Activated CD4-positive, alpha-beta T cell treated with anti-CD3 and anti-CD28 coated beads, Interleukin-2, amount 50 U/mL, for 4 hours (primary cell): ENCODE measurements around the gene FXYD5.
A peak's percentile ranks its signal among the peaks of the same experiment; 100 is the strongest.
"Not testable (repeated sequence)": the region's sequence is repeated elsewhere in the genome, so short reads cannot be mapped to it uniquely, and the experiment has no call there.

Experiments used
- DNase-seq, 2 experiments: peaks; one replicate each; pipeline ENCODE4 v3.0.0-alpha.2; 2020

Gene FXYD5

DNA sequence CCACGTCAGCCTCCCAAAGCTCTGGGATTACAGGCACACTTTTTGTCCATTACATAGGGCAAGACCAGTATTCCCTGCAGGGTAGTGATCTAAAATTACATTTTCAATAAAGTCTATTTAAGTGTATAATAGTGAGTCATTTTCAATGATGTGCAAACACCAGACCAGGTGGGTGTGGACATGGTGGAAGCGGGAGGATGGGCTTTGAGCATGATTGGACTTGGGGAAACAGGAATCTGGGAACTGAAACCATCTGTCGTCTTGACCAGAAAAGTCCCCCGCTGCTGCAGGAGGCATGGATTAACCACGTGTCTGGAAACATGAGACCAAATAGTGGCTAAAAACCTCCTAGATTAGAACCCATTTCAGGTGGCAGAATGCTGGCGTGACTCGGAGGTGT, 34.0 kb upstream of the FXYD5 start:
- DNase-seq = no peak

DNA sequence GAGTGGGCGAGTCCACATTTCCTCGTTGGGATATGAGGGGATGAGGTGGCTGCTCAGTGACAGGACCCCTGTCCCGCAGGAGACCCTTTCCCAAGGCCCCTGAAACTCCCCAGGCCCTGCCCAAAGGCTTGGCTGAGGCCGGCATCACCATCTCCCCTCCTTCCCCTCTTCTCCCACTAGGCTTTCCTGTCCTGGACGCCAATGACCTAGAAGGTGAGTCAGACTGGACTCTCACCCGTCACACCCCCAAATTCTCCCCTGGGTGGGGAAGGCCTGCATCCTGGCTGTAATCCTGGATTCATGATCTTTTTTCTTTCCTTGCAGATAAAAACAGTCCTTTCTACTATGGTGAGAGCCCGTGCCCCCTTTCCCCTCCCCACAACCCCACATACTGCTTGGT, 33.6 kb upstream of the FXYD5 start:
- DNase-seq = no peak

DNA sequence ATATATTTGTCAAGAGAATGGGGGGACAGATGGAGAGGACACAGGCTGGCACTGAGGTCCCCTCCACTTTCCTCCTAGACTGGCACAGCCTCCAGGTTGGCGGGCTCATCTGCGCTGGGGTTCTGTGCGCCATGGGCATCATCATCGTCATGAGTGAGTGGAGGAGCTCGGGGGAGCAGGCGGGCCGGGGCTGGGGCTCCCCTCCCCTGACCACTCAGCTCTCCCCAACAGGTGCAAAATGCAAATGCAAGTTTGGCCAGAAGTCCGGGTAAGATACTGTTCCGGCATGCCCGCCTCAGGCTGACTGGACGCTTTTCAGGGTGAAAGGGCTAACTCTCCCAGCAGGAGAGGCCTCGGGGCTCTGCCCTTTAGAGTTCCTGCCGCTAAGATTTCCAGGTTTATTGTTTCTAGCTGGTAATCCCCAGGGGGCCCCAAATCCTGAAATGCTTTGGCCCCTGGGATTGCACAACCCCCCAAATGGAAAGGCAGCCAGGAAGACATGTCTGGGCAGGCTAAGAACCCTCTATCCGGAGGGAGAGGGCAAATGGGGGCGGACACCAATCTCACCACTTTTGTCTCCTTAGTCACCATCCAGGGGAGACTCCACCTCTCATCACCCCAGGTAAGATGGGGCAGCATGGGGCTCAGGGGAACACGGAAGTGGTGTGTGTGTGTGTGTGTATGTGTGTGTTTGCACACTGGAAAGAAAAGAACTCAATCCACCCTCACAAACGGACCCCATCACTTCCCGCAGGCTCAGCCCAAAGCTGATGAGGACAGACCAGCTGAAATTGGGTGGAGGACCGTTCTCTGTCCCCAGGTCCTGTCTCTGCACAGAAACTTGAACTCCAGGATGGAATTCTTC, 31.6 kb upstream of the FXYD5 start:
- DNase-seq = no peak

DNA sequence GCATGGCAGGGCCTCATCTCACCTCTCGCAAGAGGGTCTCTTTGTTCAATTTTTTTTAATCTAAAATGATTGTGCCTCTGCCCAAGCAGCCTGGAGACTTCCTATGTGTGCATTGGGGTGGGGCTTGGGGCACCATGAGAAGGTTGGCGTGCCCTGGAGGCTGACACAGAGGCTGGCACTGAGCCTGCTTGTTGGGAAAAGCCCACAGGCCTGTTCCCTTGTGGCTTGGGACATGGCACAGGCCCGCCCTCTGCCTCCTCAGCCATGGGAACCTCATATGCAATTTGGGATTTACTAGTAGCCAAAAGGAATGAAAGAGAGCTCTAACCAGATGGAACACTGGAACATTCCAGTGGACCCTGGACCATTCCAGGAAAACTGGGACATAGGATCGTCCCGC, 31.0 kb upstream of the FXYD5 start:
- DNase-seq = no peak

DNA sequence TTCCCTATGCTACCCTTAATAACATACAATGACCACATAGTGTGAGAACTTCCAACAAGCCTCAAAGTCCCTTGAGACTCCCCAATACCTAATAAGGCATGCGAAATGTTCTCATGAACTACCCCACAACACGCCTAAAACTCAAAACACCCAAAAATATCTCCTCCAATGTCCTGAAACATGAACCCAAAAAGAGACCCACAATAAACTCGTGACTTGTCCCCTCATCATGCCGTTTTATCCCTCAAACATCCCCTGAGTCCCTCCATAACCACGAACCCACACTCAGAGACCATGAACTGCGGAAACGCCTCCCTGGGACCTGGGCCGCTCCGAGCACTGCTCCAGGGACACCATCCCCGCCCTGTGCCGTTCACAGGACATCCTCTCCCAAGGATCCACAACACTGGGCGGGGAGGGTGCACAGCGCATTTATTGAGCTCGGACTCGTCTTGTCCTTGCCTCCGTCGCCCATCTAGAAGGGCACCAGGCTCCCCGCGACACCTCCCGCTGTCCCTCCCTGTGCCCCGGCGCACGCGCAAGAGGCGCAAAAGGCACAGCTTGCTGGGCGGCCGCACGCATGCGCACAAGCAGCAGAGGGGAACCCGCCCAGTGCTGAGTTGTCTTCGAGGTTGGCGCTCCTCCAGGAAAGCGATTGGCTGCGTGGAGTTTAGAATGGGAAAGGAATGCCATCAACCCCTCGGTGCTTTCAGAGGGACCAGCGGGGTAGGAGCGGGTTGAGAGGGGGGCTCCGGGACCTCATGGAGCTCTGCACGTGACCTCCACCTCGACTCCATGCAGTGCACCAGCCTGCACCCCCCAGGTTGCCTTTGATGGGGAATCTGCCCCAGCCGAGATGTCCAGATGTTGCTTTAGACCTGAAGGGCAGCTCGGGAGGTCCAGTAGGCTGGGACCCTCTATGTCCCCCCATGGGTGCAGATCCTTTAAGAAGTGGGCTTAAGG, 30.2 kb upstream of the FXYD5 start:
- DNase-seq = peak; percentile 79 to 83

DNA sequence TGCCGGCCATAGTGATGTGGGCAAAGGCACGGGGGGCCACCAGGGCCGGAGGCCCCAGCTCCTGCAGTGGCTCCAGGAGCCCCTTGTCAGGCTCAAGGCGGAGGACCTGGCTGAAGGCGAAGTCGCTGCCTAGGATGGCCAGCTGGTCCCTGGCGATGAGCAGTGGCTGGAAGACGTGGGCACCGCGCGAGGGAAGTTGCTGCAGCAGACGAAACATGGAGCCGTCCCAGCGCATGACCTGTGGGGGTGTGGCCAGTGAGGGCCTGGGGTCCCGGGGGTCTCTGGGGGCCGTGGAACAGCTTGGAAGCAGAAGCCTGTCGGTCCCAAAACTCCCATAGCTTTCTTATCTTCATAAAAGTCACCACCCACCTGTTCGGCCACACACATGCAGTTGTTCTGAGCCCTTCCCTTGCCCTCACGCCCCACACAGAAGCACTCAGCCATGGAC, 29.2 kb upstream of the FXYD5 start:
- DNase-seq = no peak

DNA sequence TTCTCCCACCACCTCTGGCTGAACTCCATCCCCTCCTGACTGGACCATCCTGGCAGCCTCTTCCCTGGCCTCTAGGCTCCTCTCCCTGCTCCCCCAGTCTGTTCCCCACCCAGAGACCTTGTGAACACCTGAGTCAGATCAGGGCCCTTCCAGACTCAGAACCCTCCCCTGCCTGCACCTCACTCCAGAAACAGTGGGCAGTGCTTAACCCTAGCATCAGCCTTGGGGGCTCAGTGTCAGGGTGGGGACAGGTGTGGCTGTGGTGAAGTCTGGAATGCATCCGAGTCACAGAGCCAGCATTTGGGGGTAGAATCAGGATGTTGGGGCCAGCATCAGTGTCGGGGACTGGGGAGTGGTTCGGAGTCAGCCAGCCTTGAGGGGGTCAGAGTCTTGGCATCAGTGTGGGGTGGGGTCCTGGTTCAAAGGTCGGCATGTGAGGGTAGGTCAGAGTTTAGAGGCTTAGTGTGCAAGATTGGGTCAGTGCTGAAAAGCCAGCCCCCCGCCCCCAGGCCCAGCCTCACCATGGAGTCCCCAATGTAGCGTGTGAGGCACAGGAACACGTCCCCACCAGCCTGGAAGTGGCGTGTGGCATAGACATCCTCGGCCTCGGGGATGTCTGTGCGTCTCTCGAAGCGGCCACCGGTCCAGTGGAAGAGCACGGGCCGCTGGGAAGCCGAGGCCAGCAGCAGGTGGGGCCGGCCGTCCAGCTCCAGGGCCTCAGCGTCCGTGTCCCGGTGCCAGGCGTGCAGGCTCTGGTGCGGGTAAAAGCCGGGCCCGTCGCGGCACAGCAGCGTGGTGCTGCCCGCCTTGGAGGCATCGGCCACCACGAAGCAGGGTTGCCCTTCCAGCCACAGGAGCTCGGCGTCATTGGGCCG, 28.5 kb upstream of the FXYD5 start:
- no peak for DNase-seq

DNA sequence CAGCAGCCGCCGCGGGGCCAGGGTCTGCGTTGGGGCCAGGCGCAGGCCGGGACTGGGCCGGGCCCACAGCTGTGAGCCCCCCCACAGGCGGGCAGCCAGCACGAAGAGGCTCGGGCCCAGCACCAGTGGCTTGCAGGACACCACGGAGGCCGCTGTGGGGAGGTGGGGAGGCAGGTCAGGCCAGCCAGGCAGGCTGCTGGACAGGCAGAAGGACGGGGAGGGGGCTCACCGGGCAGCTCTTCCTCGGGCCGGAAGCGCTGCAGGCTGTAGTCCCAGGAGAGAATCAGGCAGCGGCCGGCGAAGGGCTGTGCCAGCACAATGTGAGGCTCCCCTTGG, 27.9 kb upstream of the FXYD5 start:
- no peak for DNase-seq

DNA sequence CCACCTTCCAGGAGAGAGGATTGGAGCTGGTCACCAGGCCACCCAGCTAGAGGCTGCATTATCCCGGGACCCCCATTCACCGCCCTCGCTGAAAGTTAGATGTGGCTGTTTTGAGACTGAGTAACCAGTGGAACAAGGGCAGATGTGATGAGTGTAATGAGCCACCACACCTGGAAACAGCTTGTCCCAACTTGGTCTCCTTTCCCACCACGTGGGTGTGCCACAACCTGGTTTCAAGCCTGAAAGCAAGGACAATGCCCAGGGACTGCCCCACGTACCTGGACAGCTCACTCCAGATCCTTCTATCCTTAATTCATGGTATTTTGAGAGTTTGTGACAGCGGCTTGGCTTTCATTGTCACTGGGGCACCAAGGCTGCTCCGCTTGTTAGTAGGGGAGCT, 26.7 kb upstream of the FXYD5 start:
- no peak for DNase-seq

DNA sequence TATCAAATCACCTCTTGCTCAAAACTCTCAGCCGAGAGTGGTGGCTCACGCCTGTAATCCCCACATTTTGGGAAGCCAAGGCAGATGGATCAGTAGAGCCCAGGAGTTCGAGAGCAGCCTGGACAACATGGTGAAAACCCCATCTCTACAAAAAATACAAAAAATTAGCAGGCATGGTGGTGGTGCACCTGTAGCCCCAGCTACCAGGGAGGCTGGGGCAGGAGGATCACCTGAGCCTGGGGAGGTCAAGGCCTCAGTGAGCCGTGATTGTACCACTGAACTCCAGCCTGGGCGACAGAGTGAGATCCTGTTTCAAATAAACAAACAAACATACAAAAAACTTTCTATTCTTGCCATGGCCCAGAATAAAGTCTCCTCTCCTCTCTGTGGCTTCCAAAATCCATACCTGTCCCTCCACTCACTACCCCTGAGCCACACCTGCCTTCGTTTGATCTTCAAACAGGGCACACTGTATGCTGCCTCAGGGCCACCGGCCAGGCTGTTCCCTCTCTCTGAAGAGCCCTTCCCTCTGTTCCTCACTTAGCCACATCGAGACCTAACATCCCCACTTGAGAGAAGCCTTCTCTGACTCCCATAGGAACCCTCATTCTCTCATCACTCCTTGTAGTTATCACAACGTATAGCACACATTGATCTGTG, 26.0 kb upstream of the FXYD5 start:
- DNase-seq = no peak

DNA sequence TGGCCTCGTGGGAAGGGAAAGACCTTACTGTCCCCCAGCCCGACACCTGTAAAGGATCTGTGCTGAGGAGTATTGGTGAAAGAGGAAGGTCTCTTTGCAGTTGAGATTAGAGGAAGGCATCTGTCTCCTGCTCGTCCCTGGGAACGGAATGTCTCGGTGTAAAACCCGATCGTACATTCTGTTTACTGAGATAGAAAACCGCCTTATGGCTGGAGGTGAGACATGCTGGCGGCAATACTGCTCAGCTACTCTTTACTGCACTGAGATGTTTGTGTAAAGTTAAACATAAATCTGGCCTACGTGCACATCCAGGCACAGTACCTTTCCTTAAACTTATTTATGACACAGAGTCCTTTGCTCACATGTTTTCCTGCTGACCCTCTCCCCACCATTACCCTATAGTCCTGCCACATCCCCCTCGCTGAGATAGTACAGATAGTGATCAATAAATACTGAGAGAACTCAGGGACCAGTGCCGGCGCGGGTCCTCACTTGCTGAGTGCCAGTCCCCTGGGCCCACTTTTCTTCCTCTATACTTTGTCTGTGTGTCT, 24.7 kb upstream of the FXYD5 start:
- not testable (repeated sequence) for DNase-seq

DNA sequence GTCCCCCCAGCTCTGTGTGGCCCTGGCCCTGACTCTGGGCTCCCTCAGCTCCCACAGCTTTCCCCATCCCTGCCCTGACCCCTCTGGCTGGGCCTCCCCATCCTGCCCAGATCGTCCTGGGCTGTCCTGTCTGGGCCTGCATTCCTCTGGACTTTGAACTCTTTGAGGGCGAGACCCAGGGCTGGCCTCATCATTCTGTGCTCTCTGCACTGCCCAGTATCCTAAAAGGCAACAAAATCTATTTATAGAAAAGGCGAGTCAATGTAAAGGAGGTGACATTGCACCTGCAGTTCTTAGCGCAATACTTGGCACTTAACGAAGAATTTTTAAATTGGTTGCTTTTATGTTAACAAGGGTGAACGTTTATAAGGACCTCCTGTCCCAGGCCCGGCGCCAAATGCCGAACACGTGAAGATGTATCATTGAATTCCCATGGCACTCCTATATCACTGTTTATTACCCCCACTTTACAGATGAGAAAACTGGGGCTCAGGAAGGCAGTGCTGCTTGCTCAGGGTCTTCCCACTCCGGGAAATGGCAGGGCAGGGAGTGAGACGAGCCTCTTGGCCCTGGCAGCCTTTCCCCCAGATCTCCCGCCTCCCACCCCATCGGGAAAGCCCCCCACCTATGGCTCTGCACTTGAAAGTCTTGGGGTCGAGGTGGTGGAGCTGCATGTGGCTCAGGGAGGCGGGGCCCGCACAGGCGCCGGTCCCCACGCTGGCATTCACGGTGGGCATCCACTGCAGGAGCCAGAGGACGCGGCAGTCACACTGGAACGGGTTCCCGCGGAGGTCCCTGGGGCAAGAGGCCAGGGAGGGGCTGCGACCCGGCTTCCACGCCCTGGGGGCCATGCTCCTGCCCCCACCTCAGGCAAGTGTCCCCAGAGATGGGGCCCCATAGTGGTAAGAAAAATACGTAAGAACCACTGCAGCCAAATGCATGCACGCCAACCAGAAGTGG, 23.5 kb upstream of the FXYD5 start:
- no peak for DNase-seq

DNA sequence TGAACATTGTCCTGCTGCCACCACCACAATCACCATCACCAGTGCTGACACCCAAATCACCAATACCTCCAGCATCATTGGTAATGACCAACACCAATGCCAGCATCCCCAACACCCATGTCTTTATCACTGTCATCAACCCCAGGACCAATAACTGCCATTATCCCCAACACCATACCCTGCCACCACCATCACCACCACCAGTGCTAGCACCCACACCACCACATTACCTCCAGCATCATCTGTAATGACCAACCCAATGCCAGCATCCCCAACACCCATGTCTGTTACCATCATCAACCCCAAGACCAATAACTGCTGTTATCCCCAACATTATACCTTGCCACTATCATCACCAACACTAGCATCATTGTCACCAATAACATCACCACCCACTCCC, 22.3 kb upstream of the FXYD5 start:
- DNase-seq = no peak

DNA sequence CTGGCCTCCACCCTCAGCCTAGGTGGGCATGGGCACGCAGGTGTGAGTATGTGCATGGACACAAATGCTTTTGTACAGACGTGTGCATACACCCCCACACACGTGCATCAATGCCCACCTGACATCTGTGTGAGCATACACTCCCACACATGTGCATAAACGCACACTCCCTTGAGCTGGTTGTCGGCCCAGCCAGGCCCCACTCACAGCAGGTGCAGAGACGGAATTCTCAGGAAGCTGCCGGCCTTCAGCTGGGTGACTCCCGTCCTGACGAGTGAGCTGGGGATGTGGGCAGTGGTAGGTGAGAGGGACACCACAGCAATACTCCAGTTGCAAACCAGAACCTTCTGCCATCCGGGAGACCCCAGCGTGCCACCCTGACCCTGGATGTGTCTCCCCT, 20.7 kb upstream of the FXYD5 start:
- DNase-seq = no peak

DNA sequence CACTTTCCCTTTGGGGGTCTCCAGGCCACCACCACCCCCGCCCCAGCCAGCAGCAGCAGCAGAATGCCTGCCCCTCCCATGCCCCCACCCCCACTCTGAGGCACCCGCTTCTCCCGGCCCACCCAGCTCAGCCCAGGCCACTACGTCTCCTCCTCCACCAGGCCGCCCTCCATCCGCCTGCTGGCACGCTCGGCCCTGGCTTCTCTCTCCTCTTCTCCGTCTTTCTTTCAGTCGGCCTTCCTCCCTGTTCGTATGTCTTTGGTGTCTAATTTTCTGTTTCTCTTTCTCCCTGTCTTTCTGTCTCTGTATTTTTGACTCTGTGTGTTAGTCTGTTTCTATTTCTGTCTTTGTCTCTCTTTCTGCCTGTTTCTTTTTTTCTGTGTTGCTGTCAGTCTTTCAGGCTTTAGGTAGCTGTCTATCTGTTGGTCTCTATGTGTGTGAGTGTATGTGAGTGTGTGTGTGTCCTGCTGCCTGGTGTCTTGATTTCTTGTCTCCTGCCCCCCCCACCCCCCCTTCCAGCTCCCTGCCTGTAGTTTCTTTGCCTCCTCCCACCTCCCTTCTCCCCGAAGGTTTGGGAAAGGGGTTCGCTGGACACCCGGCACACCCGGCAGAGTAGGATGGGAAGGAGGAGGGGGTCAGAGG, 19.8 kb upstream of the FXYD5 start, which contains the start of gene LGI4:
TSS of gene LGI4 (minus strand) at position 459 of the 642 bp plus-strand sequence. CDS start at position 80, 379 bp downstream.
- DNase-seq = no peak

DNA sequence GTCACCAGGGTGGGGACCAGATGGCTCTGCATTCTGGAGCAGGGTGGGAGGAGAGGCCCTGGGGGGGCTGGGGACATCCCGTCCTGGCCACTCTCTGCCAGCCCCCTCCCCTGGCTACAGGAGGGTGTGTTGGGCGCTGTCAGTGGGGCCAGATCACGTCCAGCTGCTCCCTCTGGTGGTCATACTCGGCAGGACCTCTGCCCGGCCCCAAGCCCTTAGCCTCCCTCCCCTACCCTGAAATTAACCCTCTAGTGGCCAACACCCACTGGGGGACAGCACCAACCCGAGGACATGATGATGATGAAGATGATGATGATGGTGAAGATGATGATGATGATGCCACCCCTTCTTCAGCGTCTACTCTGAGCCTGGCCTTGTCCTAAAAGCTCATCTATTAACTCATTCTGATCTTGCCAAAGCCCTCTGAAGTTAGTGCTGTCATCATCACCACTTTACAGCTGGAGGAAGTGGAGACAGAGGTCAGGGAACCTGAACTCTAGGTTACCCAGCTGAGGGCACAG, 19.1 kb upstream of the FXYD5 start:
- peak; percentile 51 to 56 for DNase-seq

DNA sequence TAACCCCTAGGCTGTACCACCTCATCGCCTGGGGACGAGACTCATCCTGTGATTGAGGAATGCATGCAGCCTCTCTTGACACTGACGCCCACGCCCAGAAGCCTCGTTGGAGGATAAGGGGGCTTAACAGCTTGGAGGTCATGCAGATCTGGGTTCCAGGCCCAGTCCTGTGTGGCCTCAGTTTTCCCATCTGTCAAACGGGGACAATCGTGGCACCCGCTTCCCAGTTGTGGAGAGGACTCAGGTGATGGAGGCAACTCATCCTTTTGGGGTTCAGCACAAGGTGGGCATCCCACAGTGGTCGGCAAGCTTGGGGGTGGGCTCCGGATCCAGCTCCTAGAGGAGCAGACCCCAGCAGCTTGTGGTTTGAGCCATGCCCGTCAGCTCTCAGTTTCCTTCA, 18.3 kb upstream of the FXYD5 start:
- no peak for DNase-seq

DNA sequence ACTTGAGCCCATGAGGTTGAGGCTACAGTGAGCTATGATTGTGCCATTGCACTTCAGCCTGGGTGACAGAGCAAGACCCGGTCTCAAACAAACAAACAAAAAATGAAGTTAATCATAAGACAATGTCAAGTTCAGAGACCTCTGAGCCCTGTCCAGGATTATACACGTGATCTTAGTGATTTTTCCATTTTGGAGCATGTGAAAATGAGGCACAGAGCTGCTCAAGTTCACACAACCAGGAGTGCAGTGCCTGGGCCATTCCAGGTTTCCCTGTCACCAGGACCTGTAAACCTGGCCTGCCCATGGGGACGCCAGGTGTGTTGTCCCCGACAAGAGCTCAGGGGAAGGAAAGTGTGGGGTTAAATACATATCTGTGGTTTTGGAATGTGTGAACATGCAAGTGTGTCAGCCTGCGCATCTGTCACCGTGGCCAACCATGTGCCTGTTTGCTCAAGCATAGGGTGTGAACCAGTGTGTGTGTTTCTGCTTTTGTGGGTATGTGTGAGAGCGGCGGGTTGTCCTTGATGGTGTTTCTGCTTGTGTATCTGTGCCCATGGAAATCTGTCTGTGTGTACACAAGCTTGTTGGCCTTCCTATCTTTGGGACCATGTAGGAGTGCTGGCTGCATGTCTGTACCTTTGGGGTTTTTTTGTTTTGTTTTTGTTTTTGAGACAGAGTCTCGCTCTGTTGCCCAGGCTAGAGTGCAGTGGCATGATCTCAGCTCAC, 17.4 kb upstream of the FXYD5 start:
- no peak for DNase-seq

DNA sequence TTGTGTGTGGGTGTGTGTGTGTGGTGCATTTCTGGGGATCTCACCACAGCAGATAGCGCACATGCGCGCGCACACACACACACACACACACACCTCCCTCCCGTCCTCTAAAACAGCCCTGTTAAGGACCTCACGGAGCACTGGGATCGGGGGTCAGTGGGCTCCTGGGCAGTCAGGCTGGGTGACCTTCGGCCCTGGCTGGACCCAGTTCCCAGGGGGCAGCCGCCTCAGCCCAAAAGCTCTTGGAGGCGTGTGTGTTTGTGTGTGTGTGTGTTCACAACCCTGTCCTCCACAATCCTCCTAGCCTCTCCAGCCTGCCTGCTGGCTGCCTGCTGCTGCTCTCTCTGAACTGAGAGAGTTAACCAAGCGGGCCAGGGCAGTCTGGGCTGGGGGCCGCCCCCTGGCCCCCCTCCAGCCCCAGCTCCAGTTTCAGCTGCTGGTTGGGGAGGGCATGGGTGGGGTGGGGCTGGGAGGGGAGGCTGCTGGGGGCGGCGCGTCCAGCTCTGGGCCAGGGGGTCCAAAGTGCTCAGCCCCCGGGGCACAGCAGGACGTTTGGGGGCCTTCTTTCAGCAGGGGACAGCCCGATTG, 16.1 kb upstream of the FXYD5 start, which contains the start of gene FXYD1:
TSS of gene FXYD1 (plus strand) at position 520 of the 588 bp plus-strand sequence. CDS start 1,256 bp downstream, outside the sequence.
- no peak for DNase-seq
